H9 (cell line): ENCODE measurements around the gene NKIRAS2. TPM values are rescaled to one million over a fixed set of nuclear protein-coding genes. Genes with fewer than 3 reads are reported as not detected.

Experiments
- DNase-seq: peaks from one replicate; pipeline ENCODE4 v3.0.0-alpha.2; 2017
- H2AFZ ChIP-seq: one replicate; pipeline ENCODE4 v1.6.1; 2013; ENCODE audit warnings: mild to moderate bottlenecking, low read length, control low read depth, moderate library complexity
- H2AK5ac ChIP-seq: 2 replicates; pipeline ENCODE4 v1.6.1; 2013; ENCODE audit warnings: low read length, control low read depth, mixed read lengths; ENCODE audit not compliant: insufficient read length
- H2BK120ac ChIP-seq: one replicate; pipeline ENCODE4 v1.6.1; 2013; ENCODE audit warnings: low read depth, mild to moderate bottlenecking, low read length, control low read depth, inconsistent platforms; ENCODE audit not compliant: poor library complexity, severe bottlenecking
- H2BK12ac ChIP-seq: 2 replicates; pipeline ENCODE4 v1.6.1; 2013; ENCODE audit warnings: low read length, control low read depth, mixed read lengths, low read depth; ENCODE audit not compliant: insufficient read length
- H2BK15ac ChIP-seq: 2 replicates; pipeline ENCODE4 v1.6.1; 2013; ENCODE audit warnings: low read depth, low read length, control low read depth
- H2BK20ac ChIP-seq: one replicate; pipeline ENCODE4 v1.6.1; 2013; ENCODE audit warnings: low read depth, mild to moderate bottlenecking, low read length, control low read depth, inconsistent platforms; ENCODE audit not compliant: poor library complexity, severe bottlenecking
- H2BK5ac ChIP-seq: 2 replicates; pipeline ENCODE4 v1.6.1; 2013; ENCODE audit warnings: low read length, control low read depth, mixed read lengths; ENCODE audit not compliant: insufficient read length
- H3K14ac ChIP-seq: 2 replicates; pipeline ENCODE4 v1.6.1; 2013; ENCODE audit warnings: low read length, control low read depth; ENCODE audit not compliant: insufficient read depth
- H3K18ac ChIP-seq: 2 replicates; pipeline ENCODE4 v1.6.1; 2013; ENCODE audit warnings: low read depth, mild to moderate bottlenecking, mixed read lengths, low read length, control low read depth; ENCODE audit not compliant: insufficient read length
- H3K23ac ChIP-seq: 2 replicates; pipeline ENCODE4 v1.6.1; 2013; ENCODE audit warnings: low read length, control low read depth, mixed read lengths, low read depth; ENCODE audit not compliant: insufficient read length
- H3K23me2 ChIP-seq: 2 replicates; pipeline ENCODE4 v1.6.1; 2013; ENCODE audit warnings: low read depth, mild to moderate bottlenecking, mixed read lengths, low read length, control low read depth; ENCODE audit not compliant: insufficient read length, poor library complexity, severe bottlenecking
- H3K27ac ChIP-seq: 2 replicates; pipeline ENCODE4 v1.5.1; 2013; ENCODE audit warnings: low read length, control low read depth, mixed read lengths, low read depth; ENCODE audit not compliant: insufficient read length
- H3K27me3 ChIP-seq: 2 replicates; pipeline ENCODE4 v1.6.1; 2013; ENCODE audit warnings: low read length, control low read depth, inconsistent platforms; ENCODE audit not compliant: insufficient read depth
- H3K4ac ChIP-seq: 2 replicates; pipeline ENCODE4 v1.6.1; 2013; ENCODE audit warnings: low read depth, mild to moderate bottlenecking, control low read depth, inconsistent platforms, low read length, moderate library complexity
- H3K4me1 ChIP-seq: 2 replicates; pipeline ENCODE4 v1.6.1; 2013; ENCODE audit warnings: low read length, control low read depth, inconsistent platforms; ENCODE audit not compliant: insufficient read depth
- H3K4me2 ChIP-seq: 2 replicates; pipeline ENCODE4 v1.6.1; 2013; ENCODE audit warnings: low read length, control low read depth, mixed read lengths; ENCODE audit not compliant: insufficient read length, insufficient read depth
- H3K56ac ChIP-seq: 2 replicates; pipeline ENCODE4 v1.6.1; 2013; ENCODE audit warnings: low read depth, mild to moderate bottlenecking, mixed read lengths, low read length, control low read depth; ENCODE audit not compliant: insufficient read length
- H3K79me1 ChIP-seq: 2 replicates; pipeline ENCODE4 v1.6.1; 2013; ENCODE audit warnings: low read depth, mild to moderate bottlenecking, moderate library complexity, low read length, control low read depth, inconsistent platforms; ENCODE audit not compliant: insufficient read depth, poor library complexity, severe bottlenecking
- H3K79me2 ChIP-seq: 2 replicates; pipeline ENCODE4 v1.6.1; 2013; ENCODE audit warnings: low read length, control low read depth, inconsistent platforms; ENCODE audit not compliant: insufficient read depth
- H3K9ac ChIP-seq: 2 replicates; pipeline ENCODE4 v1.6.1; 2013; ENCODE audit warnings: low read length, control low read depth, mixed read lengths; ENCODE audit not compliant: insufficient read length; ENCODE audit errors: extremely low read depth
- H3K9me3 ChIP-seq: one replicate; pipeline ENCODE4 v1.6.1; 2013; ENCODE audit warnings: low read depth, low read length, inconsistent platforms; ENCODE audit not compliant: control insufficient read depth
- H3T11ph ChIP-seq: one replicate; pipeline ENCODE4 v1.6.1; 2013; ENCODE audit warnings: mild to moderate bottlenecking, low read length, control low read depth, inconsistent platforms
- H4K20me1 ChIP-seq: one replicate; pipeline ENCODE4 v1.6.1; 2013; ENCODE audit not compliant: control insufficient read depth, insufficient read length, insufficient read depth
- H4K5ac ChIP-seq: 2 replicates; pipeline ENCODE4 v1.6.1; 2013; ENCODE audit warnings: low read depth, mild to moderate bottlenecking, mixed read lengths, low read length, control low read depth; ENCODE audit not compliant: insufficient read length
- H4K8ac ChIP-seq: replicated peaks from 2 replicates; pipeline ENCODE4 v1.6.1; 2013; ENCODE audit warnings: low read length, control low read depth, mixed read lengths, low read depth; ENCODE audit not compliant: insufficient read length
- H4K91ac ChIP-seq: 2 replicates; pipeline ENCODE4 v1.6.1; 2013; ENCODE audit warnings: low read depth, mild to moderate bottlenecking, moderate library complexity, mixed read lengths, low read length, control low read depth; ENCODE audit not compliant: insufficient read length
- H3K27ac Mint-ChIP-seq, 3 experiments: 2 replicates in 2 of 3; 3 replicates in 1 of 3; pipeline ENCODE4 v1.8.0; 2020 to 2021; ENCODE audit warnings: mixed read lengths in 3 of 3, mild to moderate bottlenecking in 1 of 3, moderate library complexity in 1 of 3
- H3K27me3 Mint-ChIP-seq: 2 replicates; pipeline ENCODE4 v1.8.0; 2021; ENCODE audit warnings: low read depth, mild to moderate bottlenecking, moderate library complexity, mixed read lengths
- H3K36me3 Mint-ChIP-seq, 3 experiments: 2 replicates in 2 of 3; 3 replicates in 1 of 3; pipeline ENCODE4 v1.8.0; 2020 to 2021; ENCODE audit warnings: low read depth in 3 of 3, mixed read lengths in 3 of 3; ENCODE audit not compliant: insufficient read depth in 1 of 3
- H3K4me1 Mint-ChIP-seq, 2 experiments: 2 replicates each; pipeline ENCODE4 v1.8.0; 2020; ENCODE audit warnings: mixed read lengths in 2 of 2
- H3K4me3 Mint-ChIP-seq, 2 experiments: 2 replicates in 1 of 2; 3 replicates in 1 of 2; pipeline ENCODE4 v1.8.0; 2020 to 2021; ENCODE audit warnings: mild to moderate bottlenecking in 2 of 2, mixed read lengths in 2 of 2, moderate library complexity in 1 of 2
- H3K9me3 Mint-ChIP-seq, 2 experiments: 2 replicates in 1 of 2; 3 replicates in 1 of 2; pipeline ENCODE4 v1.8.0; 2020; ENCODE audit warnings: mild to moderate bottlenecking in 2 of 2, mixed read lengths in 2 of 2, moderate library complexity in 1 of 2
- CTCF ChIP-seq: fragments of 200-600 bp; sonication (generic); conservative IDR thresholded peaks from 3 replicates; pipeline ENCODE4 v1.8.0; 2021; ENCODE audit warnings: antibody characterized with exemption, mild to moderate bottlenecking
- WGBS: extraction: QIAGEN DNeasy Blood & Tissue Kit; methylation state at CpG from one replicate; pipeline ENCODE4 v1.1.7; 2013; ENCODE audit warnings: missing lambda C conversion rate, low lambda C conversion rate, mixed read lengths; ENCODE audit not compliant: insufficient read length; ENCODE audit errors: extremely low coverage; 5-methylcytosine and 5-hydroxymethylcytosine counted together
- total RNA-seq: library from RNA; stranded (reverse); gene quantifications from 2 replicates; pipeline ENCODE4 v1.2.1, GENCODE V29; 2021

Gene NKIRAS2
- total RNA-seq, 1 experiment from 2014 or later = 37.1 TPM

- Histone ChIP-seq H3K4ac (no peak overlapping the region), H2BK5ac (no peak overlapping the region), H3K9me3 (no peaks in the 10 kb centered on the region), H3K14ac (no peak overlapping the region), H2BK12ac (no peak overlapping the region), H3K79me2 (no peaks in the 10 kb centered on the region), H2BK120ac (no peak overlapping the region), H2BK15ac (no peak overlapping the region), H3K9ac (no peak overlapping the region), H4K8ac (no peak overlapping the region), H3K4me1 (no peaks in the 10 kb centered on the region), H3K23me2 (no peaks in the 10 kb centered on the region), H3K27me3 (no peaks in the 10 kb centered on the region), H3K18ac (no peak overlapping the region), H4K5ac (no peak overlapping the region), H3T11ph (no peak overlapping the region), H2AK5ac (no peak overlapping the region), H4K91ac (no peak overlapping the region), H2BK20ac (no peak overlapping the region), H3K23ac (no peak overlapping the region), H4K20me1 (no peaks in the 10 kb centered on the region), H3K79me1 (no peaks in the 10 kb centered on the region), H3K27ac (no peak overlapping the region), H3K4me2 (no peak overlapping the region), H3K56ac (no peak overlapping the region), H2AFZ (no peak overlapping the region)
- Mint-ChIP-seq H3K27me3 (no peaks in the 10 kb centered on the region), H3K4me3 (no peak overlapping the region), H3K36me3 (peaks cover 33 to 87% (median 83%) of the 10 kb centered on the region in 3 experiments), H3K27ac (peak overlapping the region in 1 of 3 experiments; percentile 47; a peak in 1 of 7 replicates), H3K9me3 (no peaks in the 10 kb centered on the region), H3K4me1 (no peaks in the 10 kb centered on the region)
- no peak for TF ChIP-seq CTCF
- DNase-seq = no peak
- WGBS = no CpG with 5 or more reads among the region's 6 CpGs
These were observed 45.9 kb upstream of the NKIRAS2 start for GRCh38 chr17:41974031-41974430.
